HepG2 (cell line): ENCODE results near the gene BAHD1. TPM values are rescaled to one million over a fixed set of nuclear protein-coding genes. Genes with fewer than 3 reads are reported as not detected.

ENCODE experiments used
- CREBL2 ChIP-seq: sonication (generic); formaldehyde crosslinking; IDR thresholded peaks from 2 replicates; pipeline ENCODE4 v1.8.1; 2023; ENCODE audit warnings: missing genetic modification reagents, mild to moderate bottlenecking, borderline replicate concordance
- FOXA3 ChIP-seq: IDR thresholded peaks from 2 replicates; pipeline ENCODE4 v1.6.1; 2016; ENCODE audit warnings: missing genetic modification reagents, missing compliant biosample characterization
- HOXA3 ChIP-seq: sonication (generic); formaldehyde crosslinking; IDR thresholded peaks from 2 replicates; pipeline ENCODE4 v1.5.0; 2020; ENCODE audit warnings: missing genetic modification reagents
- ISL2 ChIP-seq: sonication (generic); formaldehyde crosslinking; IDR thresholded peaks from 2 replicates; pipeline ENCODE4 v1.5.0; 2020; ENCODE audit warnings: missing genetic modification reagents
- MIER2 ChIP-seq: IDR thresholded peaks from 2 replicates; pipeline ENCODE4 v1.6.1; 2016; ENCODE audit warnings: missing biosample characterization, missing genetic modification reagents
- NFKB2 ChIP-seq: sonication (generic); formaldehyde crosslinking; IDR thresholded peaks from 2 replicates; pipeline ENCODE4 v1.4.0; 2020; ENCODE audit warnings: missing genetic modification reagents, borderline replicate concordance
- NONO ChIP-seq, 2 experiments: fragments of 450-650 bp in 1 of 2; sonication (generic) in 1 of 2; formaldehyde crosslinking in 1 of 2; IDR thresholded peaks in 1 of 2; conservative IDR thresholded peaks in 1 of 2; 2 replicates each; pipeline versions ENCODE4 v1.6.1 to v1.8.0; 2017 to 2022; ENCODE audit warnings: mild to moderate bottlenecking in 1 of 2, missing genetic modification reagents in 1 of 2, moderate library complexity in 1 of 2
- PHF8 ChIP-seq: sonication (generic); formaldehyde crosslinking; IDR thresholded peaks from 2 replicates; pipeline ENCODE4 v1.5.0; 2020; ENCODE audit warnings: missing genetic modification reagents
- RXRB ChIP-seq: IDR thresholded peaks from 2 replicates; pipeline ENCODE4 v1.6.1; 2016; ENCODE audit warnings: borderline replicate concordance, missing genetic modification reagents, missing compliant biosample characterization
- SMAD1 ChIP-seq: sonication (generic); formaldehyde crosslinking; IDR thresholded peaks from 2 replicates; pipeline ENCODE4 v1.4.0; 2020; ENCODE audit warnings: missing genetic modification reagents, low read depth, mild to moderate bottlenecking, borderline replicate concordance
- TBX2 ChIP-seq: sonication (generic); formaldehyde crosslinking; IDR thresholded peaks from 2 replicates; pipeline ENCODE4 v1.5.0; 2020; ENCODE audit warnings: missing genetic modification reagents, mild to moderate bottlenecking, borderline replicate concordance
- TFDP1 ChIP-seq: IDR thresholded peaks from 2 replicates; pipeline ENCODE4 v1.6.1; 2016; ENCODE audit warnings: missing compliant biosample characterization, missing genetic modification reagents, borderline replicate concordance
- TFDP2 ChIP-seq: sonication (generic); formaldehyde crosslinking; IDR thresholded peaks from 2 replicates; pipeline ENCODE4 v1.4.0; 2020; ENCODE audit warnings: missing genetic modification reagents
- YEATS2 ChIP-seq: sonication (generic); formaldehyde crosslinking; IDR thresholded peaks from 2 replicates; pipeline ENCODE4 v1.4.0; 2020; ENCODE audit warnings: missing genetic modification reagents, borderline replicate concordance
- ZBTB38 ChIP-seq: sonication (generic); formaldehyde crosslinking; IDR thresholded peaks from 2 replicates; pipeline ENCODE4 v1.5.1; 2020; ENCODE audit warnings: mild to moderate bottlenecking, missing genetic modification reagents
- ZGPAT ChIP-seq: IDR thresholded peaks from 2 replicates; pipeline ENCODE4 v1.6.1; 2016; ENCODE audit warnings: mild to moderate bottlenecking
- ZNF414 ChIP-seq: sonication (generic); formaldehyde crosslinking; IDR thresholded peaks from 2 replicates; pipeline ENCODE4 v1.5.0; 2020; ENCODE audit warnings: missing genetic modification reagents
- ZNF550 ChIP-seq: sonication (generic); formaldehyde crosslinking; IDR thresholded peaks from 2 replicates; pipeline ENCODE4 v1.4.0; 2020; ENCODE audit warnings: mild to moderate bottlenecking, missing genetic modification reagents, borderline replicate concordance
- ZNF691 ChIP-seq: sonication (generic); formaldehyde crosslinking; IDR thresholded peaks from 2 replicates; pipeline ENCODE4 v1.4.0; 2020; ENCODE audit warnings: missing genetic modification reagents, low read depth, mild to moderate bottlenecking, borderline replicate concordance
- ZSCAN25 ChIP-seq: sonication (generic); formaldehyde crosslinking; IDR thresholded peaks from 2 replicates; pipeline ENCODE4 v1.8.0; 2022; ENCODE audit warnings: mild to moderate bottlenecking, missing genetic modification reagents
- polyA plus RNA-seq, 8 experiments: library from polyadenylated mRNA; depleted of rRNA in 3 of 8; stranded (reverse) in 7 of 8; unstranded in 1 of 8; fragments of >200 nt; fragmentation: Illumina TruSeq in 4 of 8; extraction: Trizol in 4 of 8; gene quantifications; 2 replicates each; pipeline versions ENCODE4 v1.2.1 to v1.2.3, GENCODE V29; 2011 to 2016; ENCODE audit warnings: low read depth in 4 of 8, missing spikeins in 1 of 8, mixed read lengths in 1 of 8; ENCODE audit not compliant: insufficient read depth in 1 of 8
- total RNA-seq, 5 experiments: library from RNA; depleted of rRNA; stranded (reverse); fragments of >200 nt; fragmentation: Illumina TruSeq; extraction: Trizol; gene quantifications; 2 replicates each; pipeline ENCODE4 v1.2.3, GENCODE V29; 2016; ENCODE audit warnings: low read depth in 1 of 5

Gene BAHD1
- total and polyA plus RNA-seq, 2 of the 13 experiments (the other 11 are each of a cell fraction or from before 2014, with no cell fraction given) = 3.3 to 8.7 TPM

- TF ChIP-seq ZSCAN25 (0 out of 2 replicates have a peak, but pooled peaks have one; percentile 24), ISL2 (no peak), PHF8 (0 out of 2 replicates have a peak, but pooled peaks have one; percentile 22), YEATS2 (CRISPR knock-in tag) (0 out of 2 replicates have a peak, but pooled peaks have one; percentile 21), ZNF414 (CRISPR knock-in tag) (peak; percentile 39; the same call in 1 of the 2 replicates), ZNF550 (CRISPR knock-in tag) (no peak), MIER2 (0 out of 2 replicates have a peak, but pooled peaks have one; percentile 46), FOXA3 (peak; percentile 25; the same call in 1 of the 2 replicates), NONO (IDR thresholded peaks at IDR 0.05) (no peak), NONO (CRISPR knock-in tag; conservative IDR thresholded peaks at IDR 0.05) (peak; percentile 41; the same call in 1 of the 2 replicates), TFDP2 (CRISPR knock-in tag) (0 out of 2 replicates have a peak, but pooled peaks have one; percentile 27), ZNF691 (peak; percentile 60; the same call in 1 of the 2 replicates), ZGPAT (0 out of 2 replicates have a peak, but pooled peaks have one; percentile 40), CREBL2 (CRISPR knock-in tag) (no peak), HOXA3 (CRISPR knock-in tag) (peak; percentile 65), SMAD1 (CRISPR knock-in tag) (peak; percentile 52; the same call in 1 of the 2 replicates), TBX2 (CRISPR knock-in tag) (peak; percentile 65; the same call in 1 of the 2 replicates), ZBTB38 (CRISPR knock-in tag) (peak; percentile 51), TFDP1 (peak; percentile 42; the same call in 1 of the 2 replicates), RXRB (CRISPR knock-in tag) (peak; percentile 56; the same call in 1 of the 2 replicates), NFKB2 (CRISPR knock-in tag) (peak; percentile 43; the same call in 1 of the 2 replicates)
Measured at GRCh38 chr15:40421246-40422157, 19.3 kb upstream of the BAHD1 start (continued).
